Loucy (cell line): ENCODE results near the gene SP140L.

Experiments
- EZH2phosphoT487 ChIP-seq: fragments of 200-600 bp; IDR thresholded peaks from 2 replicates; pipeline ENCODE4 v1.6.1; 2018; ENCODE audit warnings: antibody characterized with exemption, mild to moderate bottlenecking, moderate library complexity, borderline replicate concordance
- TF ChIP-seq, protein P1 (sequence below): fragments of 200-600 bp; sonication (generic); conservative IDR thresholded peaks from 2 replicates; pipeline ENCODE4 v1.5.1; 2014; ENCODE audit warnings: mild to moderate bottlenecking, antibody characterized with exemption, low read length

GRCh38 chr2:230443541-230443940 lies 116.5 kb downstream of the SP140L start:
- TF ChIP-seq, protein P1, sequence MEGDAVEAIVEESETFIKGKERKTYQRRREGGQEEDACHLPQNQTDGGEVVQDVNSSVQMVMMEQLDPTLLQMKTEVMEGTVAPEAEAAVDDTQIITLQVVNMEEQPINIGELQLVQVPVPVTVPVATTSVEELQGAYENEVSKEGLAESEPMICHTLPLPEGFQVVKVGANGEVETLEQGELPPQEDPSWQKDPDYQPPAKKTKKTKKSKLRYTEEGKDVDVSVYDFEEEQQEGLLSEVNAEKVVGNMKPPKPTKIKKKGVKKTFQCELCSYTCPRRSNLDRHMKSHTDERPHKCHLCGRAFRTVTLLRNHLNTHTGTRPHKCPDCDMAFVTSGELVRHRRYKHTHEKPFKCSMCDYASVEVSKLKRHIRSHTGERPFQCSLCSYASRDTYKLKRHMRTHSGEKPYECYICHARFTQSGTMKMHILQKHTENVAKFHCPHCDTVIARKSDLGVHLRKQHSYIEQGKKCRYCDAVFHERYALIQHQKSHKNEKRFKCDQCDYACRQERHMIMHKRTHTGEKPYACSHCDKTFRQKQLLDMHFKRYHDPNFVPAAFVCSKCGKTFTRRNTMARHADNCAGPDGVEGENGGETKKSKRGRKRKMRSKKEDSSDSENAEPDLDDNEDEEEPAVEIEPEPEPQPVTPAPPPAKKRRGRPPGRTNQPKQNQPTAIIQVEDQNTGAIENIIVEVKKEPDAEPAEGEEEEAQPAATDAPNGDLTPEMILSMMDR: no peak
- TF ChIP-seq EZH2phosphoT487: no peak
